NCI-H748 (cell line): ENCODE data around the gene GLIS1.

Source experiments
- DNase-seq: peaks from one replicate; lab custom pipeline; 2025; ENCODE audit not compliant: unreplicated experiment; lab: John Stamatoyannopoulos, UW

GLIS1 gene

DNA sequence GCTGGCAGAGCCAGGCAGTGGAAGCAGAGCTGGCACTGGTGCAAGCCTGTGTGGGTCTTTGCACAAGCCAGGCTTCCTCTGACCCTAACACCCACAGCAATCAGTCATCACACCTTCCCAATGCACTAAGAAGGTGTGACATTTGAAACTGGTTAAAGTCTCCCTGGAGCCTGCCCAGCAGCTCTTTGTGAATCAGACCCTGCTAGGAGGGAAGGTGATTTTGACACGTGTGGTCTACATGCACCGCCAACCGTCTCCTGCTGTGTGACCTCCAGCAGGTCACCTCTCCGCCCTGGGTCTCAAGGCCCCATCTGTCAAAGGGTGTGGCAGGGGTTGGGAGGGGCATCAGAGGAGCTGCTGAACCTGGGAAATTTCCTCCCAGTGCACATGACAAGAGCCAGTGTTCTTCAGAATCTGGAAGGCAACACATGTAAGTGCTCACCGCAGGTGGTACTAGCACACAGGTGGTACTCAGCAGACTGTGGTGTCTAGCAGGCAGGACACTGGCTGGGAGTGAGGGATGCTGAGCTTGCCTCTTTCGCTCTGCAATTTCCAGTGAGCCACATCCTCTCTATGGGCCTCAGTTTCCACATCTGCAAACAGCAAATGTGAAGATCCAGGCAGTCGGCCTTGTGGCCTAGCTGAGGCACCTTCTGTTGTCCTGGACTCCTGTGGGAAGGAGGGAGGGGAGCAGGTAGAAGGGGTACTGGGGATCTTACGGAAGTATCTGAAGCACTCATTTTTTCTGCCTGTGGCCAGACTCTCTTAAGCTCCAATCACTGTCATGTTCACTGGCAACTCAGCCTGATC is 156.5 kb downstream of the GLIS1 start:
- DNase-seq: peak; percentile 57

DNA sequence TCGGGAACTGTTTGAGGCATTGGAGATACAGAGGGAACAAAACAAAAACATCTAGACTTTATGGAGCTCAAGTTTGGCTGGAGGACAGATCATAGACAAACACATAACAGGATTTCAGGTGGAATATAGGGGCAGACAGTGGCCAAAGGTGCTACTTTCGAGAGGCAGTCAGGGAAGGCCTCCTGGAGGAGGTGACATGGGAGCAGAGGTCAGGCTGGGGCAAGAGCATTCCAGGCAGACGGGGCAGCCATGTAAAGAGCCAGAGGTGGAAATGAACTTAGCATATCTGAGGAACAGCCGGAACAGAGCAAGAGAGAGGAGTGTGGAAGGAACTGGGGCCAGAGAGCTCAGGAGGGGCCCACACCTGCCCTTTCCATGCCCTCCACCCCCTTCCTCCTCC is 157.5 kb downstream of the GLIS1 start:
- no peak for DNase-seq

DNA sequence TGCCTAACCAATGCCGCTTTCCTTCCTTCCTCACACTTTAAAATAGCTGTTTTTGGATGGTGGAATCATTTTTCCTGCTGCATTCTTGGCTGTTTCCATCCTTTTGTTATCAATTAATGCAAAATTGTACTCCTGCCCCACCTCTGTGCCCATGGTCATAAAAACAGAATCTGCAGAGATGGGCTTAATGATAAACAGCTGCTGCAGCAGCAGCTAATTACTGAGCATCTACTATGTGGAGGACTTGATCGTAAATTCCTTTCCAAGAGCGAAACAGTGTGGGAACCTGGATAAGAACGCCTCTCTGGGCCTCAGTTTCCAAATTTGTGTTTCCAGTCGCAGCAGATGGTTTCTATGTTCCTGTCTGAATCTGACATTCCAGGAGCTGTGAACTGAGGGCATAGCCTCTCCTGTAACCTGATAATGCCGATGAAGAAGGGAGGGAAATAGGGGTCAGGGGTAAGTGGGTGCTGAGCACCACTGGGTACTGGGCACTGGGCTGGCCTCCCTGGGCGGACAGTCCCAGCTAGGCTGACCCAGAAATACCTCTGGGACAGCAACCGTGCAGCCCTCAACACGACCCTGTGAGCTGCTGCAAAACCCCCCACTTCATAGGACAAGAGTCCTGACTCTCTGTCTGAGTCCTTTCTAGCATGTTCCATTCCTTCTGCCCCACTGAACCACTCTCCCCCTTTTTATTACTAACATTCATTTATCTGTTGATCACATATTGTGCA is 158.1 kb downstream of the GLIS1 start:
- no peak for DNase-seq

DNA sequence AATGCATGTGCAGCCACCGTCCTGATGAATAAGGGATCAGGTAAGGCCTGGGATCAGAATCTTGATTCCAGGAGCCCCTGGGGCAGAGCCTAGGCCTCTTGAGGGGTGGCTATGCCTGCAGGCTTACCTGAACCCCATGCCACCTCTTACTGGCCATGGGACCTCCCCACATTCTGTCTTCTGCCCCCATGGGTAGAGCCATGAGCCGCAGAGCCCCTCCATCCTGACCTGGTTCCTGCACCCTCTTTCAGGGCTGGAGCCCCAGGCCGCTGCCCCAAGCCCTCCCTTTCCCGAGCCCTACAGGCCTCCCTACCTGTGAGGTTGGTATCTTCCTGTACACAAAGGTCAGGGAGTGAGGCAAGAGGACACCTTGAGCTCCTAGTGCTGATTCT is 159.0 kb downstream of the GLIS1 start:
- no peak for DNase-seq

DNA sequence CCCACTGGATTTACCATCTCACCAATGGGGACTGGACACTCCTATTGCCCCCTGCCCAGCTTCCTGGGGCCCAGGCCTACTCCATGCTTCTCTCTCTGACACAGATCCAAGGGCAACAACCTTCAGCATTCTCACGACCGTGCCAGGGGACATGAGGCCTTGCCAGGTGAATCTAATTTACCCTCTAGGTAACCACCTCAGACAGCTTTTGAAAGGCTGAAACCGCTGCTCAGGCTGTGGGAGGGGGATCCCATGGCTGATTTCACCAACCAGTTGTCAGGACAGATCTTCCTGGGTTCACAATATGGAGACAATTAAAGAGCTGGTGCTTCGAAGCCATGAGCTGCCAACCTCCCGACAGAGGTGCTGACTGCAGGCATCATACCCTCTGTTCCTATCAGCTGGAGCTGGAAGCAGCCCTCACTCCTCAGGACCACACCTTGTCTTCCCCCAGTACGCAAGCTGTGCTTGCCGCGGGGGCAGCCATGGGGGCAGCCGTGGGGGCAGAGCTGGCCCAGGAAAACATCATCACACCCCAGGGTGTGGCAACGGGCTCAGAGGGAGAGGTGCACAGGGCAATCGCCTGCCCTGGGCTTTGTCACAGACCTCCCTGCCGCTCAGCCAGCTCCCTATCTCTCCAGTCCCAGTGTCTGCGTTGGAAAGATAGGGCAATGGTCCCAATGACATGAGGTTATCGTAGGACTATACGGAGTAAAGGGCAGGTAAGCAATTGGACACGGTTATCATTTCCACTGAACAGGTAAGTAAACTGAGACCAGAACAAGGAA is 159.5 kb downstream of the GLIS1 start:
- no peak for DNase-seq

DNA sequence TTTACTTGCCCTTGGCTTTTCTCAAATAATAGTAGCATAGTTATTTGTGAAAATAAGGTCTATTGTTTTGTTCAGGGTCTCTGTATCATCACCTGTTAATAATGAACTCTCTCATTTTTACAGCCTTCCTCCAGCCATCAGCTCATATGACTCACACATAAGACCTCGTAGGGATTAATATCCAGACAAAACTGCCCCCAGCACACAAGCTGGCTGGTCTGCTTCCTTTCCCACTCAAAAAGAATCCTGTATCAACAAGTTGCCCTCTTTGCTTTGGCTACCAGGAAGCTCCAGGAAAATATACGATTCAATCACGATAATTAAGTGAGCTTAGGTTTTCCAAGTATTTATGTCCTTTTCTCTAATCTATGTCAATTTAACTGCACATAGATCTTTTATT is 160.6 kb downstream of the GLIS1 start:
- no peak for DNase-seq

DNA sequence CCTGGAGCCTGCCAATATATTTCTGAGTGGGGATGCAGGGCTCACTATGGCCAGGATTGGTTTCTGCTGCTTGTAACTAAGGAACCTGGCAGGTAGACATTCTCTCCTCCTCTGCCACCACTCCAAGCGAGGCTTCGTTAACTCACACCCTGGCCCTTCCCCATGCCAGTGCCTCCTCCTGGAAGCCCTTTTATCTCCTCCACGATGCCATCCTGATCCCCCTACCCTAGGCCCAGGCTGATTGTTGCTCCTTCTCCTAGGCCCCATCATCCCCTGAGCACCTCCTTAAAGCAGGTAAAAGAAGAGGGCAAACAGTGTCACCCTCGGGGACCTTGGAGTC is 161.2 kb downstream of the GLIS1 start:
- DNase-seq: no peak

DNA sequence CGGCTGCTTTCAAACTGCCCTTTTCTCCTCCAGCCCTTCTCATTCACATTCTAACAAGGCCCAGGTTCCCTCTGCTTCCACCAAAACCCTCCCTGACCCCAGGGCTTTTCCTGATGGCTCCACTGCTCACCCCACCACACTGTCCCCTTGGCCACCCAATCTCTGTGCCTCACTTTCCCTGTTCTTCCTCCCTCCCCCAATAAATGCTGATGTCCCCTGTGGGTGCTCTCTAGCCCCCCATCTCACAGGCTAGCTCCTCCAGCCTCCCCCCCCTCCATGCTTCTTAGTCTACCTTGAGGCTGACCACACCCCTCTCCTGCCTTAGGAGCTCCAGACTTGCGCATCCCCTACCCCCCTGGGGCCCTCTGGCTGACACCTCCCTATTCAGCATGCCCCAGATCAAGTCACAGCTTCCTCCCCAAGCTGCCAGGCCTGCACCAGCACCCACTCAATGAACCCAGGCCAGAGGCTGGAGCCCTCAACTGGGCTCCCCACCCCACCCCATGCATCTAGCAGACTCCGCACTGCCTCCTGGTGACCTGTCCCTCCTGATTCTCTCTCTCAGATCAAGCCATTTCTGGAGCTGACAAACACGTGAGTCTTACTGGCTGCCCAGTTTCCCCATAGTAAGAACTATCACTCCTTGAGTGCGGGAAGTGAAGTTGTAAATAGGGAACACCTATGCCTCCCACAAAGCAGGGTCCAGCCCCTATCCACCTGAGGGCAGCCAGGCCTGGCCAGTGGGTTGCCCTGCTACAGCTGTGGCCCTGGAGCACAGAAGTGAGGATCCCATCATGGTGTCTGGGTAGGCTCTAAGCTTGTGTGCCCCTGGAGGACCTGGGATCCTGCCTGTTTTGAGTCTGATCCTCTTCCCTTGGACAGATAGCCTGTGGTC is 161.9 kb downstream of the GLIS1 start:
- no peak for DNase-seq

DNA sequence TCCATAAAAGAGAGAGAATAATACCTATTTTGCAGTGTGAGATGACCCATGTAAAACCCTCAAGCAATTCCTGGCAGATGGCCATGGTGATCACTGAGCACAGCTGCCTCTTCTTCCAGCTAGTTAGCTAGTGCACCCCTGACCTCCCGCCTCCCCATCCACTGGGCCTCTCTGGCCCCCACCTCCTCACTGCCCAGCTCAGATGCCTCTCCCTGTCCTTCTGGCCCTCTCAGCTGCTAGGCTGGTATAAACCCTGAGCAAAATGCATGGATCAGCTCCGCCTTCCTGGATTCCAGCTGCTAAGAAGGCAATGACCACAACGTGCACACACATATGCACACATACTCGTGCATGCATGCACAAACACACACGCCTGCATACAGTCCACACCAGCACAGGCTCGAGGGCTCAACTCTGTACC is 162.6 kb downstream of the GLIS1 start:
- DNase-seq: no peak

DNA sequence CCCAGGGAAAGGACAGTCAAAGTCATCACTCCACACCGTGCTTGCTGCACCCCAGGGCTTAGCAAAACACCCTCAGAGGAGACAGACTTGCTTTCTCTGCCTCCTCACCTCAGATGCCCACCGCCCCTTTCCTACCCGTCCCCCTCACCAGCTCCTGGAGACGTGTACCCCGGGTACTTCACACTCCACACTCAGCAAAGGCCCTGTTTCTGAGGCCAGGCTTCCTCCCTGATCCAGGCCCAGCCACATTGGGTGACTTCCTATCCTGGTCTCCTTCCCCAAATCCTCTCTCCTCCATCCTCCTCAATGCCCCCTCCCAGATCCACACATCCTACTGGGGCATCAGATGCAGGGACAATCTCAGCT is 163.0 kb downstream of the GLIS1 start:
- no peak for DNase-seq

DNA sequence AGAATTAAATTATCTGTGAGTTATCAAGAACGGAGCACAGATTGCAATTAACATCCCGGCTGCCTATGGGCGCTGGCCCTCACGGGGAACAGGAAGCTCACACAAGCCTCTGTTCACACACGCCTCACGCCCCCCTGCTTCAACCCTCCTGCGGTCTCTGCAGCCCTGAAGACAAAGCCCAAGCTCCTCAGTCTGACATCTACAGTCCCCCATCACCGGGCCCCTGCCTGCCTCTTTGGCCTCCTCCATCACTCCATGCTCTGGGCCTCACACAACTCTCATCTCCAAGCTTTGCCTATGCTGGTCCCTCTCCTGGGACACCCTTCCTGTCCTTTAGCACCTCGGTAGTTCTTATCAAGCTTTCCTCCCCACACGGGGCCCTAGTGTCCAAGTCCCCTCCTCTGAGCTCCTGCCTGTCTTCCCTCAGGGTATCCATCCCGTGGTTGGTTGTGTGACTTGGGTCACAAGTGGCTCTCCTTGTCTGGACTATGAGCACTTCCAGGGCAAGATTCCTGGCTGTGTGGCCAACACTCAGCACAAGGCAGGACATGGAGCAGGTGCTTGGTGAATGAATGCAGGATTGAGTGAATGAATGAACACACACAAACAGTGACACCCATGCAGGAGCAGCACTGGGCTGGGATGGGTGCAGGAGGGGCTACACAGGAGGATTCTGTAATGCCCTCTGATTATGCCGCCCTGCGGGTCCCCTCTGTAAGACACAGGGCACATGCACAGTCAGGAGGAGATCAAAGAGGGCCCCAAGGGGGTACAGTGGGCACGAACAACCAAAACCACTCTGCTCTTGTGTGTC is 163.6 kb downstream of the GLIS1 start:
- DNase-seq: no peak

DNA sequence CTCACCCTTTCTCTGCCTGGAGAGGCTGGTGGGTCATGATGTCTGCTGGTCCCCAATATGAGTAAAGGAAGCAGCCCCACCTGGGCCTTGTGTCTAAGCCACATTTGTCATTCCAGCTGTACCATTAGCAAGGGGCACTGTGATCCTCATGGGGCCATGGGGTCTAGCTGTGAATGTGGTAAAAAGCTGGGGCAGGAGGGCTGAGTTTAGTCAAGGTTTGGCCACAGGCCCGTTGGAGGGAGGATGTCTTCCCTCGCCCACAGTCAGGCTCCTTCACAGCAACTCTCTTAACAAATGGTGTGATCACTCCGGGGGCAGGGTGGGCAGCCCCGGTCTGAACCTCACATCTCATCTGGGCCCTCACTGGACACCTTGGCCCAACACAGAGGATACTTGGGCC is 164.3 kb downstream of the GLIS1 start:
- DNase-seq: no peak

DNA sequence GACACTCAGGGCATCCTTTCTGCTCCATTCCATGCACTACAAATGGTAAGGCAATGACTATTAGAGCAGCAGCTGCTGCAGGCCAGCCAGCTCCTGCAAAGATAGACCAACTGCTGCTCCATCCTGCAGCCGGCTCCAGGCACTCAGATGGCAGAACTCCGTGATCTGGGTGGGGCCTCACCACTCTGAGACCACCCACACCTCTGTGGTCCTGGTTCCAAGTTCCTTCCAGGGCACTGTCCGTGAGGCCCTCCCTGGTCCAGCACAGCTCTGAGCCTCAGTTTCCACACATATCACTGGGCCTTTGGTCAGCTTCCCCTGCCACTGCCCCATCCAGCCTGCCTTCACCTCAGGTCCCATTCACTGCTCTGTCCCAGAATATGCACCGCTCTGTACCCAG is 165.0 kb downstream of the GLIS1 start:
- DNase-seq: no peak

DNA sequence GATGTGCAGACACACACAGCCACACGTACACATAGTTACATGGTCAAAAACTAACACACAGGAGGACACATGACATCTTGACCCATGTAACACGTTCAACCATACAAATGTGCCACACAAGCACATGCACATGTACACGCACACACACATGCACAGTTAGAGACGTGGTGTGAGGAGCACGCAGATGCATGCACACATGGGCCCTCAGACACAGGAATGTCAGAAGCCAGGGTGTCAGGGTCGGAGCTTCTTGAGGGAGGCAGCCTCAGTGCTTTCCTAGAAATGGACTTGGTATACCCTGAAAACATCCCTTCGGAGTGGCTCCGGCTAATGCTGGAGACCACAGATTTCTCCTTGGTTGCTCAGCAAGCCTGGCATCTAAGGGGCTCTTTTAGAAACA is 165.4 kb downstream of the GLIS1 start:
- no peak for DNase-seq

DNA sequence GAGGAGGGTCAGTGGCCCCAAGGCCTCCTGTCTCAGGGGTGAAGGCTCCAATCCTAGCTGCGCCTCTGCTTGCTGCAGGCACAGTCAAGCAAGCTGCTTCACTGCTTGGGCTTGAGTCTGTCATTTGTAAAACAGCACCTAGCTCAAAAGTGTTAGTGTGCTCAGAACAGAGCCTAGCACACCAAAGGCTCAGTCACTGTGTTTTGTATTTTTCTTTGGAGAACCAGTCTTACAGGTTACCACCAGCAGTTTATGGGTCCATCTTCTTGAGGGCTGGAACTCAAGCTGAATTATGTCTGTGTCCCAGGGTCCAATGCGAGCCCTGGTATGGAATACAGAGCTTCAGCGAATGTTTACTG is 166.2 kb downstream of the GLIS1 start:
- DNase-seq: peak; percentile 27

DNA sequence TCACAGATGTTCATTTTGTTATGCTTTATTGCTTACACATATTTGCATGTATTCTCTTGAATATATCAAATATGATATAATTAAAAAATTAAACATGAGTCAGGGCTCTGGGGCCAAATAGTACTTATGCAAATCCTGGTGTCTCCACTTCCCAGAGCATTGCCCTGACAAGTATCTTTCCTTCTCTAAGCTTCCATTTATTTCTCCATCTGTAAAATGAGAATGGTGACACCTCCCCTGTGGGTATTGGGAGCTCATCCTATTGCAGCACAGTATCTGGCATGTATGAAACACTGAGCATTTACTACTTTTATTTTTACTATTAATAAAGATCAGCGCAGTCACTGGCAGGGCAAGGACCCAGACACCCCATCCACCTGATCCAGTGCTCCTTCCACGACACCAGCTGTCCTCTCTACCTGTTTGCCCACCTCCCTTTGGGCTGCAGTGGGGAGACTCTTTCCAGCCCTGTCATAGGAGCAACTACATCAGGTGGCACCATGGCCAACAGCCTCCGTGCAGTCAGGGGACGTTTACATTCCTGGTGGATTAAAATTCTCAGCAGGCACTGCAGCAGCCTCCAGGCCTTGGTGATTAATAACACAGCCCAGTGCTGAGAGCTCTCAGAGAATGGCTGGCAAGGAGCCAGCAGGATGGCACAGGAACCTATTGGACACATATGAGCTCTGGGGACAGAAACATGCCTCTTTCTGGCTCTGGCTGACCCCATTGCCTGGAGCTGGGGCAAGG is 166.7 kb downstream of the GLIS1 start:
- peak; percentile 67 for DNase-seq

DNA sequence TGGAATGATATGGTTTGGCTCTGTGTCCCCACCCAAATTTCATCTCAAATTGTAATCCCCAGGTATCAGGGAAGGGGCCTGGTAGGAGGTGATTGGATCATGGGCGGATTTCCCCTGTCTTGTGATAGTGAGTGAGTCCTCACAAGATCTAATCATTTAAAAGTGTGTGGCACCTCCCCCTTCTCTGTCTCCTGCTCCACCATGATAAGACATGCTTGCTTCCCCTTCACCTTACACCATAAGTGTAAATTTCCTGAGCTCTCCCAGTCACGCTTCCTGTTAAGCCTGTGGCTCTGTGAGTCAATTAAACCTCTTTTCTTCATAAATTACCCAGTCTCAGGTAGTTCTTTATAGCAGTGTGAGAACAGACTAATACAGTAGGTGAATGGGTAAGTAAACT is 170.4 kb downstream of the GLIS1 start:
- DNase-seq: no peak

DNA sequence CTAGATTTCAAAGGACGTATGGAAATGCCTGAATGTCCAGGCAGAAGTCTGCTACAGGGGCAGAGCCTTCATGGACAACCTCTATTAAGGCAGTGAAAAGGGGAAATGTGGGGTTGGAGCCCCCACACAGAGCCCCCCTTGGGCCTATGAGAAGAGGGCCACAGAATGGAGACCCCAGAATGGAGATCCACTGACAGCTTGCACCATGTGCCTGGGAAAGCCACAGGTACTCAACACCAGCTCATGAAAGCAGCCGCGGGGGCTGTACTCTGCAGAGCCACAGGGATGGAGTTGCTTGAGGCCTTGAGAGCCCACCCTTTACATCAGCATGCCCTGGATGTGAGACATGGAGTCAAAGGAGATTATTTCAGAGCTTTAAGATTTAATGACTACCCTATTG is 171.1 kb downstream of the GLIS1 start:
- no peak for DNase-seq

DNA sequence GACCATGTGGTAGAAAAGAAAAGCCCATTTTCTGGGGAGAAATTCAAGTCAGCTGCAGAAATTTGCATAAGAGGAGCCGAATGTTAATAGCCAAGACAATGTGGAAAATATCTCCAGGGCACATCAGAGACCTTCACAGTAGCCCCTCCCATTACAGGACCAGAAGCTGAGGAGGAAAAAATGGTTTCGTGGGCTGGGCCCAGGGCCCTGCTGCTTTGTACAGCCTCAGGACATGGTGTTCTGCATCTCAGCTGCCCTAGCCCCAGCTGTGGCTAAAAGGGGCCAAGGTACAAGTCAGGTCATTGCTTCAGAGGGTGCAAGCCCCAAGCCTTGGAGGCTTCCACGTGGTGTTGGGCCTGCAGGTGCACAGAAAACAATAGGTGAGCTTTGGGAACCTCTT is 171.5 kb downstream of the GLIS1 start:
- DNase-seq: no peak

DNA sequence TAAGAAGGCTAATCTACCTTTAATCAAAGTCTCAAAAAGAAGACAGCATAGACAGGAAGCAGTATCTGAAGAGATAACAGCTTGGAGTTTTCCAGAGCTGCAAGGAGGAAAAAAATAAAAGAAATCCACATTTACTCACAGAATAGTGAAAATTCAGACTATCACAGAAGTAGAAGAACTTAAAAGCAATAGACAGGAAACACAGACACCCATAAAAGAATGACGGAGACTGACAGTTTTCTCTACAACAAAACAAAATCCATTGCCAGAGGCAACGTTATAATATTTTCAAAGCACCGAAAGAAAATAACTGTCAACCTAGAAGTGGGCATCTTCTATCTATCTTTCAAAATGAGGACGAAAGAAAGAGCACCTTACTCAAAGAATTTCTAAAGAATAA is 175.4 kb downstream of the GLIS1 start:
- no peak for DNase-seq
